HT-29 (cell line): ENCODE data around the gene NAV2. TPM values are rescaled to one million over a fixed set of nuclear protein-coding genes. Genes with fewer than 3 reads are reported as not detected.
"Not testable (repeated sequence)": the region's sequence is repeated elsewhere in the genome, so short reads cannot be mapped to it uniquely, and the experiment has no call there.

Source experiments
- DNase-seq: peaks from one replicate; pipeline ENCODE4 v3.0.0-alpha.2; 2015; ENCODE audit warnings: low spot score
- total RNA-seq: library from RNA; depleted of rRNA; stranded (reverse); fragments of >200 nt; shearing (Covaris generic); gene quantifications from 2 replicates; pipeline ENCODE4 v1.2.3, GENCODE V29; 2014

The NAV2 gene
- total RNA-seq, 1 experiment from 2014 or later, result 0.05 TPM

DNA sequence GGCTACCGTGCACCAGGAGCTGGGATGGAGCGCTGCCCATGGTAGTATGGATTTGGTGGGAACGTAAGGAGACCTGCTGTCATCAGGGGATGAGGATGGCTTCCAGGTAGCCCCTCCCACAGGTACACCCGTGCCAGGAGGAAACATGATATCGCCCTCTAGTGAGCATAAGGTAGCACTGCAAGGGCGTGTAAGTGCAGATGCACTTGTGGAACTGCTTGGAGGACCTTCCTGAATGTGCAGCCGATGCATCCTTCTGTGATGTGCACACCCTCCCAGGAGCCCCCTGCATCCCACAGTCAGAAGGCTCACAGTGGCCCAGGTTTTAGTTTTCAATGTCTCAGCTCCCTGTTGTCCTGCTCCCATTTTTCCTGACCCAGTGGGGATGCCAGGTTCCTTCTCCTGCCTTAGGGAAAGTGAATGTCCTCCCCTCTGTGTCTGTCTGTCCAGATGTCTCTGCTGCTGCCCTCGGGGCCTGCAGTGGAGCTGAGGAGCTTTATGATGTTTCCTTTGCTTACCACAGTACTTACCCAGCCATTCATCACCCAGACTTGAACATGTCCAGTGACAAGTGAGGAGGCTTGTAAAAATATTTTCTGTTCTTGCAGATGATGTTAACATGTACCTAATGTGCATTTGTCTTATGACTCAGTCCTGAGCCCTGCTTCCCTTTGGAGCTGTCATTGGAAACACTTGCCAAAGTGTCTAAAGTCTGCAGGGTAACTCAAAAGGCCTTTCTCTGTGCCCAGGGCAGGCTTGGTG lies 398.5 kb downstream of the NAV2 start:
- peak; percentile 79 for DNase-seq

DNA sequence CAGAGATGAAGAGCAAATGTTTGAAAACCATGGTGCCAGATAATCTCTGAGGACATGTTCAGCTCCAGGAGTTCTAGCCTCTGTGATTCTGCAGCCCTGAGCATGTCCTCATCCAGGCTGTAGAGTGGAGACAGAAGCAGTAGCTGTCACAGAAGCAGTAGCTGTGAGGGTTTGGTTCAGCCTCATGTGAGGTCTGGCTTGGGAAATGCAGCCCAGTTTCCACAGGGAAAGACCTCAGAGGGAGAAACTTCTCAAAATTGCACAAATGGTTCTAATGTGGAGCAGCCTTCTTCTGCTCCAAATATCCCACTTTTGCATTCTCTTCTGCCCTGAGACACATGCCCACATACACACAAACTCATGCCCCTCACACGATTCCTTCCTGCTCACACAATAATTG lies 399.2 kb downstream of the NAV2 start:
- DNase-seq, result no peak

DNA sequence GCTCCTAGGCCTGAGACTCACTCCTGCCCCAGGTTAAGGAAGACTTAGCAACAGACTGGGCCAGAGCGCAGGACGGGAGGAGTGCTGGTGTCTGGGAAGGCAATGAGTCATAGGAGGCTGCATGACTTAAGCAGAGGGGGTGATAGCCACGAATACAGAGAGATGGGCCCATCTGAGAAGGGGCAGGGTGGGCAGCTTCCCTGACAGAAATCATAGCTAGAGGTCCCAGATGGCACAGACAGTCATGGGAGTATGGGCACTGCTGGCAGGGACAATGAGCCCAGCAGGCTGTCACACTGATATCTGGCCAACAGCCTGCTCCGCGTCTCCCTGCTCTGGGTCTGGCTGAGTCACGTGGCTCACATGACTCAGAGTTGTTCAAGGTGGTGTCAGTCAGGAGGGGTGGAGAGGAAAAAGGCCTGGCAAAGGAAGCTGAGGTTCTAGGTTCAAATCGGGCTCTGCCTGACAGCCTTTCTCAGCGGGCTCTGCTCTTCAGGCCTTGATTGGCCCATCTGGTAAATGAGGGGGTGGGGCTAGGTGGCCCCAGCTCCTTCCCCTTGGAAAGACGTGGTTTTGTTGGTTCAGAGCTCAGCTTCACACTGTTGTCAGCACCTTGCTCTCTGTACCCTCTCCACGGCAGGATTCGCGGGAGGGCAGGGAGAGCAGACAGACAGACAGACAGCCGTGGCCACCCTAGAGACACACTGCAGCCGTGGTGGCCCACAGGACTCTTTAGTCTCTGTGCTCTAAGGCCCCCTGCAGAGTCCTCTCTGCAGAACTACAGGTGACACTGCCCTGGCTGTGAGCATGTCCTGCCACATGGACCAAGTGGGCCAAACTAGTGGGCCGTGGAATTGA lies 399.9 kb downstream of the NAV2 start:
- peak; percentile 84 for DNase-seq

- DNase-seq, result no peak
Measured at GRCh38 chr11:20113149-20113438, 400.5 kb downstream of the NAV2 start.

- no peak for DNase-seq
Measured at GRCh38 chr11:20114588-20114987, 402.0 kb downstream of the NAV2 start.

- no peak for DNase-seq
Measured at GRCh38 chr11:20116825-20117224, 404.2 kb downstream of the NAV2 start.

DNA sequence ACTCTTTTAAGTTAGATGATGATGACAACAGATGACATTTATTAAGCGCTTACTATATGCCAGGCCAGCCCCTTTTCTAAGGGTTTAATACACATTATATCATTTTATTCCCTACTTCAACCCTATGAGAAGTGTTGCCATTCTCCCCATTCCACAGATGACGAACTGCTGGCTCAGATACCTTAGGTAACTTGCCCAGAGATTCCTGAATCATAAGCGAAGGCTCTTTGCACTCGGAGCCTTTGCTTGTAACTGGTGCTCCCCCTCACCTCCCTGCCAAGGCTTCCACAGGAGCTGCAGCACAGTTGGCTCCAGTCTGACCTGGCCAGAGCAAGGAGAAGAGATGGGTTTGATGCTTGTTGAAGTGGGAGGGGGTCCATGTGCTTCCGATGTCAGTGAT lies 404.7 kb downstream of the NAV2 start:
- DNase-seq, result no peak

GRCh38 chr11:20118209-20118608 lies 405.6 kb downstream of the NAV2 start:
- DNase-seq, result no peak

GRCh38 chr11:20119315-20119714 lies 406.7 kb downstream of the NAV2 start:
- no peak for DNase-seq

GRCh38 chr11:20120134-20120925 lies 407.7 kb downstream of the NAV2 start:
- DNase-seq, result no peak

GRCh38 chr11:20122131-20122530 lies 409.5 kb downstream of the NAV2 start:
- no peak for DNase-seq

DNA sequence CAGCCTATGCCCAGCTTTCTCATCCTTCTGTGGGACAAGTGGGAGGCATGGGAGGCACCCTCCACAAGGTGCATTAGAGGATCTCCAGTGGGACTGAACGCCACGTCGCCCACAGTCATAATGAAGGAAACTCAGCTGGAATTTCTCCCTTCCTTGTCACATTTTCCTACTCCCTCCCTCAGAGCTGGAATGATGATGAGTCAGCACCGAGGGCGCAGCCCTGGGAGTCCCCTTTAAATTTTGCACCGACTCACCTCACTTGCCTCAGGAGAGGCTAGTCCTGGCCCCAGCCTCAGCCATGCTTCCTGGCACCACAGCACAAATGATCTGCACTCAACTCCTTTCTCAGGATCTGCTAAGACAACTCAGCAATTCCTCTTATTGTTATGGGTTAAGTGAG lies 413.3 kb downstream of the NAV2 start:
- DNase-seq, result no peak

DNA sequence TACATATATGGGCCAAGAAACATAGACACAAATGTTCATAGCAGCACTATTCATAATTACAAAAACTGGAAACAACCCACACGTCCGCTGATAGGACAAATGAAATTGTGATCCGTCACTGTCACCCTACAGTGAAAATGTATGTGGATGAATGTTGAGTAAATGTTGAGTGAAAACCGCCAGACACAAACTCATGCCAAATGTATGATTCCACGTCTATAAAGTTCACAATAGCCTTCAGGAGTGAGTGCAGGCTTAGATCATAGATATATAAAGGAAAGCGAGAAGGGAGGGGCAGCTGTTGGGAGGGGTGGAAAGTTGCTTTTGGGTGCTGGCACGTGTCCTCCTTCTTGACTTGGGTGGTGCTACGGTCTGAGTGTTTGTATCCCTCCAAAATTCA lies 414.1 kb downstream of the NAV2 start:
- no peak for DNase-seq

DNA sequence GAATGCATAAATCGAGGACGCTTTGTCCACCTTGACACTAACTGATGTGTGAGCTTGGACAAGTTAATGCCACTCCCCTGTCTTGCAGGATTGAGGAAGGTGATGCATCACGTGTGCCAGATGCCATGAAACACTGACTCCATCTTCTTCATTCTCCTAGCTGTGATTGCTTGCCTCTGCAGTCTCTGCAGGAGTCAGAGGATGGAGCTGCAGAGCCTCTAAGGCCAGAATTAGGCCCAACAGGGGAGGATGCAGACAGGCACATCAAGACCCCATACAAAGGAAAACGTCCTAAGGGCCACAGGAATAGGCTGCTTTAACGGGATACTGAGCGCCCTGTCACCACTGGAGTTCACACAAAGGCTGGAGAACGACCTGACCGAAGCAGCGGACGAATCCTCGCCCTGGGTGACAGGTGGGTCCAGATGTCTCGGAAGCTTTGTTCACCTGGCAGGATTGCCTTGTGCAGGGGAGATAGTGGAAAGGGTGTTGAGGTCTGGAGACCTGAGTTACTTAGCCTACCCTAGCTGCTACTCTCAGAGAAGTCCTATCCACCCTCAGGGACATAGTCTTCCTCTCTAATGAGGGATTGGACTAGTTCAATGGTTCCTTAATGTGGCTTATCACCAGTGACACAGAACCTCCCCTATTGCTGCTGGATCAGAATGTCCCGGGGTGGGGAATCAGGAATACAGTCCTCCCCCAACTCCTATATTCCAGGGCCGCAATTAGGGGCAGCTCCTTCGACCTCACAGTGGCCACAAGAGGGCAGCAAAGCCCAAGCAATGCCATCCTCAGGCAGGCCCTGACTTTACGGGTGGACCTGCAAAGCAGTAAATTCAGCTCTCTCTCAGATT lies 415.3 kb downstream of the NAV2 start:
- peak; percentile 83 for DNase-seq

GRCh38 chr11:20128528-20128825 lies 415.8 kb downstream of the NAV2 start:
- DNase-seq, result not testable (repeated sequence)

GRCh38 chr11:20129665-20130064 lies 417.0 kb downstream of the NAV2 start:
- no peak for DNase-seq

- peak; percentile 63 for DNase-seq
Measured at GRCh38 chr11:20131788-20132666, 419.4 kb downstream of the NAV2 start.

DNA sequence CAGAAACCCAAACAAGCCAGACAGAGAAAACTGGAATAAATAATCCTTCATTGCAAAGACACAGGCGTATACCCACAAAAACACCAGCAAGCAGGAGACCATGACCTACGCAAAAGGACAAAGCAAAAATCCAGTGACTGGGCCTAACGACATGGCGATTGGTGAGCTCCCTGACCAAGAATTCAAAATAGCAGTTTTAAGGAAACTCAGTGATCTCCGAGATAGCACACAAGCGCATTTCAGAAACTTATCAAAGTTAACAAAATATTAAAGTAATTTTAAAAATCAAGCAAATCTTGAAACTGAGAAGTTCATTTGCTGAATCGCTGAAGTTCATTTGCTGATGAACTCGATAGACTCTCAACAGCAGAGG lies 420.0 kb downstream of the NAV2 start:
- DNase-seq, result no peak

DNA sequence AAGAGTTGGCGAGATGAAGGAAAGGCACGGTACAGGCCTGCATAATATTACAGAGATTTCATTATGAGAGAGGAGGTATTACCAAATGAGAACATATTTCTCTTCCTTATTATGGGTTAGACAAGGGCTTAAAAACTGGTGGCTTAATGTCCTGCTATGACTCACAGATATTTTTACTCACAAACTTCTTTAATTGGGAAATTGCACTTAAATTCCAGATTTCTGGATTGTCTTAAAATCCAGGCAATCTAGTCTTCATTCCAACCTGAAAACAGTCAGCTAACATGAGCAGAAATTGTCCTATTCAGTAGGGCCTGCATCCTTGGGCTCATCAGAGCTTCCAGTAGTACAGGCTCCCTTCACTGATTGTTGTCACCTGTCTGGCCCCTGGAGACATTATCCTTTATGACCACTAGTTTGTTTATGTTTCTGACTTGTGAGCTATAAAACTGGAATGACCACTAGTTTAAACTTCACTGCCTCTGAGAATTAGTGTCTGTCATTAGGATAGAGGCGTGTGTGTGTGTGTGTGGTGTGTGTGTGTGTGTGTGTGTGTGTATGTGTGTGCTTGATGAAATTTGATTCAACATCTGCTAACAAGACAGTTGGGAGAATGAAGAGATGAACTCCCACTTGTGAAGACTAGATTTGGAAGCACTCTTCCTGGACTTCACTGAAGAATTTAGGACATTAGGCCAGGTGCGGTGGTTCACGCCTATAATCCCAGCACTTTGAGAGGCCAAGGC lies 422.5 kb downstream of the NAV2 start:
- DNase-seq, result no peak

DNA sequence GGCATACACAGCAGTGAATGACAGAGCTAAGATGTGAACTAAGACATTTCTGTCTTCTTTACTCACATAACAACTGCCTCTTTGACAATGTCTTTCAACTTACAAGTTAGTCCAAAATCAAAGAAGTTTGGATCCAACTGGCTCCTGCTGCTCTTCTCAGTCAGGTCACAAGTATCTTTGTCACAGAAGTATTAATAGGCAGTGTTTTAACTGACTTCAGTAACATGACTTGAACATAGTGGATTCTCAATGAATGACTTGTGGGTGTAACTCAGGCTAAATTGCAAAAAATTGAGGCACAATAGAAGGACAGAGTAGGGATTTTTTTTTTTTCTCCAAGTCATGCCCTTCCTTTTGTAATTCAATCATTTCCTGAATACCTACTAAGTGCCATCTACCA lies 425.0 kb downstream of the NAV2 start:
- no peak for DNase-seq
